IPS-18a (cell line): Measurements from ENCODE around the gene JMJD7.

Experiments
- H3K27ac ChIP-seq: one replicate; pipeline ENCODE4 v1.5.1; 2013; ENCODE audit warnings: low read length
- H3K27me3 ChIP-seq: one replicate; pipeline ENCODE4 v1.6.1; 2013; ENCODE audit warnings: mild to moderate bottlenecking, low read length; ENCODE audit not compliant: control insufficient read depth, insufficient read depth
- H3K36me3 ChIP-seq: one replicate; pipeline ENCODE4 v1.6.1; 2013; ENCODE audit warnings: low read depth, low read length; ENCODE audit not compliant: control insufficient read depth
- H3K4me1 ChIP-seq: one replicate; pipeline ENCODE4 v1.6.1; 2013; ENCODE audit warnings: low read depth, low read length; ENCODE audit not compliant: control insufficient read depth
- H3K4me3 ChIP-seq: one replicate; pipeline ENCODE4 v1.5.1; 2013; ENCODE audit warnings: low read length
- H3K9ac ChIP-seq: one replicate; pipeline ENCODE4 v1.6.1; 2013; ENCODE audit warnings: mild to moderate bottlenecking, low read length, moderate library complexity
- H3K9me3 ChIP-seq: one replicate; pipeline ENCODE4 v1.6.1; 2013; ENCODE audit warnings: low read depth, low read length; ENCODE audit not compliant: control insufficient read depth

JMJD7 gene

GRCh38 chr15:41827880-41828806 is at the start of gene JMJD7:
Gene JMJD7, plus strand, starts transcription at chr15:41828092. Its CDS starts 33 bp downstream, at chr15:41828125.
- peak within 1 kb of the TSS; percentile 94 for H3K4me3 ChIP-seq
- peak within 1 kb of the TSS; percentile 65 for H3K9ac ChIP-seq
- H3K4me1 ChIP-seq = peaks cover 4% of the 10 kb centered on the region
- H3K27ac ChIP-seq = no peak within 1 kb of the TSS
- H3K9me3 ChIP-seq = no peaks in the 10 kb centered on the region
- H3K36me3 ChIP-seq = no peaks in the 10 kb centered on the region
- peaks cover 6% of the 10 kb centered on the region for H3K27me3 ChIP-seq

DNA sequence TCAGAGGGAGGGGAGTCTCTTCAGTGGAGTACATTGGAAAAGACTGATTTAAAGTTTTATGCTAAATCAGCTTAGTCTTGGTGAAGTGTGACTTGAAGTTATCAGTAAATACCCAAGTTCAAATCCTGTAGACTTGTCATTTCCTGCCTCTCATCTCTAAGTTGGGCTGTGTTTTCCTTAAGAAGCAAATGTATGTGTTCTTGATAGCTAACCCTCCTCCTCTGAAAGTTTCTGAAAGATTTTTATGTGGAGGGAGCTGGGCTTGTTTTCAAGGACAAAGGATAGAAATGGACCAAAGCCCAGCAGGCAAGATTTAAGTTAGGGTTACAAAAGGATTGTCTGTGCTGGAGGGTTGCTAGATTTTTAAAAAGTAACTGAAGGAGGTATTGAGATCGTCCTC is 49.4 kb upstream of the JMJD7 start:
- no peak overlapping the region for H3K4me3 ChIP-seq
- H3K36me3 ChIP-seq = no peaks in the 10 kb centered on the region
- peaks cover 38% of the 10 kb centered on the region for H3K4me1 ChIP-seq
- H3K9me3 ChIP-seq = no peaks in the 10 kb centered on the region
- H3K9ac ChIP-seq = no peak overlapping the region
- H3K27me3 ChIP-seq = no peaks in the 10 kb centered on the region
- no peak overlapping the region for H3K27ac ChIP-seq

- no peak overlapping the region for H3K27ac ChIP-seq
- no peaks in the 10 kb centered on the region for H3K9me3 ChIP-seq
- no peak overlapping the region for H3K9ac ChIP-seq
- H3K27me3 ChIP-seq = no peaks in the 10 kb centered on the region
- H3K4me1 ChIP-seq = peaks cover 35% of the 10 kb centered on the region
- no peak overlapping the region for H3K4me3 ChIP-seq
- H3K36me3 ChIP-seq = no peaks in the 10 kb centered on the region
Observed at GRCh38 chr15:41779662-41780157, 48.2 kb upstream of the JMJD7 start.

- no peaks in the 10 kb centered on the region for H3K27me3 ChIP-seq
- H3K4me3 ChIP-seq = no peak overlapping the region
- H3K4me1 ChIP-seq = peaks cover 31% of the 10 kb centered on the region
- H3K36me3 ChIP-seq = no peaks in the 10 kb centered on the region
- no peaks in the 10 kb centered on the region for H3K9me3 ChIP-seq
- H3K27ac ChIP-seq = no peak overlapping the region
- no peak overlapping the region for H3K9ac ChIP-seq
Observed at GRCh38 chr15:41780266-41780665, 47.6 kb upstream of the JMJD7 start.

DNA sequence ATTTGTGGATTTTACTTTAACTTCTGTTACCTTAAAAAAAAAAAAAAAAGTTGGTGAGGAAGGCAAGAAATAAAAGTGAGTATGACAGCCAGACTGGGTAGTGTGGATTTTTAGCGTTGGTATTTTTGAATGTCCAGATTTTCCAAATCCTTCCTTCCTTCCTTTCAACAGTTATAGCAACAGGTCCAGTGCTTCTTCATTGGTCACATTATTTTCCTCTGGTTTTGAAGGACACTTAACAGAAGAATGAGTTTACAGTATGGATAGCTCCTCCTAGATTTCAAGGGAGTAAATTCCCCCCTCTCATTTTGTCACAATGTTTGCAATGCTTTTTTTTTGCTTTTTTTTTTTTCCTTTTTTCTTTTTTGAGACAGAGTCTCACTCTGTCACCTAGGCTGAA is 47.2 kb upstream of the JMJD7 start:
- no peak overlapping the region for H3K27ac ChIP-seq

GRCh38 chr15:41782371-41783282 is 45.3 kb upstream of the JMJD7 start:
- Histone ChIP-seq H3K27me3 (no peaks in the 10 kb centered on the region), H3K9ac (no peak overlapping the region), H3K27ac (no peak overlapping the region), H3K9me3 (no peaks in the 10 kb centered on the region), H3K4me1 (peaks cover 18% of the 10 kb centered on the region), H3K4me3 (no peak overlapping the region), H3K36me3 (no peaks in the 10 kb centered on the region)

More for the DNA sequence above, 47.2 kb upstream of the JMJD7 start:
- H3K4me1 ChIP-seq = peaks cover 27% of the 10 kb centered on the region
- no peak overlapping the region for H3K4me3 ChIP-seq
- H3K36me3 ChIP-seq = no peaks in the 10 kb centered on the region
- H3K9ac ChIP-seq = no peak overlapping the region
- H3K9me3 ChIP-seq = no peaks in the 10 kb centered on the region
- no peaks in the 10 kb centered on the region for H3K27me3 ChIP-seq

DNA sequence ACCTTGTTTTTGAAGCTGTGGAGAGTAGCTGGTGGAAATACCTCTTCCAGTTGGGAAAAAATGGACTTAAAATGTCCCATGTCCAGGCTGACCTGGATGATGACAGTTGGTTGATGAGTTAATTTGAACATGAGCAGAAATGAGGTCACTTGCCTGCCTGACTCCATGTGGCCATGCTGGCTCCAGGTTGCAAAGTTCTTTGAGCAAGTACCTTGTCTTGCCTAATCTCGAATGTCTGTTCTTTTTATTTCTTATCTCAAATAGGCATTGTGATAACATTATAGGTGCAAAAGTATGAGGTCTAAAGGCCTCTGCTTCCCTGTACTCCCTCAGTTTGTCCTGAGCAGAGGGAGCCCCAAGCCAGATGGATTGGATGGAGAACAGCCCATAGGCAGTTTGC is 44.6 kb upstream of the JMJD7 start:
- H3K4me1 ChIP-seq = peaks cover 18% of the 10 kb centered on the region
- no peaks in the 10 kb centered on the region for H3K9me3 ChIP-seq
- H3K27ac ChIP-seq = no peak overlapping the region
- H3K9ac ChIP-seq = no peak overlapping the region
- no peaks in the 10 kb centered on the region for H3K36me3 ChIP-seq
- H3K27me3 ChIP-seq = no peaks in the 10 kb centered on the region
- H3K4me3 ChIP-seq = no peak overlapping the region

DNA sequence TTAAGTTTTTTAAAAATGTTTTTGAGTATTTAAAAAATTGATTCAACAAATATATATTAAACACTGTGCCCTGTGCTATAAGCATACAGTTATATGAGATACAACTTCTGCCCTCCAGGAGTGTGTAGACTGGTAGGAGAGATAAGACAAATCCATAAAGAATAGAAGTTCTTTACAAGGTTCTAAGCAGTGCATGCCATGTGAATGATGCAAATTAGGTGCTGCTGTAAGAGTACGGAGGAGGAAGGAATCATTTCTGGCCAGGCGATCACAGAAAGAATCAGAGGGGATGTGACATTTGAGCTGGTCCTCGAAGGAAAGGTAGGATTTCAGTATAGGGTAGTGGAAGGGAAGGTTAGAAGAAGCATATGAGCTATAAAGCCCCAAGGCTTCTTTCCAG is 39.6 kb upstream of the JMJD7 start:
- H3K4me1 ChIP-seq = peaks cover 27% of the 10 kb centered on the region

DNA sequence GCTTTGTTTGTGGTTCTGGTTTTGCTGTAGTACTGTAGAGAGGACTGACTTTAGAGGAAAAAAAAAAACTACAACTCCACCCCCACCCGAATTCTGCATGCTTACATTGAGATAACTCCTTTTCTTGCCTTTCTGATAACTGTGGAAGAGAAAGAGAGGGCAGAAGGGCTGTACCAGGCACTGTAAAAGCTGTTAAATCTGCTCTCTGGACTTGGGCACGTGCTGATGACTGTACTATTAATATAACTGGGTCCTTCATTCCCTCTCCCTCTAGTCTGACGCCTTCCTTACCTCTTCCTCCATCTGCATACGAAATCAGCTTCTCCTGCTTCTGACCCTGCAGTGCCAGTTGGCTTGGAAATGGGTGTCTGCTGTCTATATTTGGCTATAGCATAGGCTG is 38.7 kb upstream of the JMJD7 start:
- Histone ChIP-seq H3K4me1 (peaks cover 27% of the 10 kb centered on the region), H3K36me3 (no peaks in the 10 kb centered on the region), H3K27ac (no peak overlapping the region), H3K27me3 (no peaks in the 10 kb centered on the region), H3K9ac (no peak overlapping the region), H3K9me3 (no peaks in the 10 kb centered on the region), H3K4me3 (no peak overlapping the region)

More for the DNA sequence above, 39.6 kb upstream of the JMJD7 start:
- Histone ChIP-seq H3K27me3 (no peaks in the 10 kb centered on the region), H3K27ac (no peak overlapping the region), H3K9ac (no peak overlapping the region), H3K36me3 (no peaks in the 10 kb centered on the region), H3K4me3 (no peak overlapping the region), H3K9me3 (no peaks in the 10 kb centered on the region)

DNA sequence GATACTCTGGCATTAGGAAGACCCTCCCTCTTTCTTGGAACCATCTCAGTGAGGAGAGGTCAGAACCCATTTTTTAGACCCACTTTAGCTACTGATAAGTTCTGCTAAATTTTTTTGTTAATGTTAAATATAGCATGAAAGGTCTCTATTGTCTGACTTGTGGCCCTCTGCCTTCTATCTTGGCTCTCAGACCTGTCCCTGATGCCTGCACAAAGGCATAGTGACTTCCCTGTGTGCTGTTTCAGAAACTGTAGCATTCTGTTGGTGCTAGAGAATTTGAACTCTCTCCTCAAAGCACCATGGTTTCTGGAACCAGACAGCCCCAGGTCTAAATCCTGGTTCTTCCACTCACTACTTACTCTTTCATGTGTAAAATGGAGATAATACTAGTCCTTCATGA is 38.2 kb upstream of the JMJD7 start:
- Histone ChIP-seq H3K9ac (no peak overlapping the region), H3K27me3 (no peaks in the 10 kb centered on the region), H3K4me3 (no peak overlapping the region), H3K9me3 (no peaks in the 10 kb centered on the region), H3K27ac (no peak overlapping the region), H3K4me1 (peaks cover 27% of the 10 kb centered on the region), H3K36me3 (no peaks in the 10 kb centered on the region)

DNA sequence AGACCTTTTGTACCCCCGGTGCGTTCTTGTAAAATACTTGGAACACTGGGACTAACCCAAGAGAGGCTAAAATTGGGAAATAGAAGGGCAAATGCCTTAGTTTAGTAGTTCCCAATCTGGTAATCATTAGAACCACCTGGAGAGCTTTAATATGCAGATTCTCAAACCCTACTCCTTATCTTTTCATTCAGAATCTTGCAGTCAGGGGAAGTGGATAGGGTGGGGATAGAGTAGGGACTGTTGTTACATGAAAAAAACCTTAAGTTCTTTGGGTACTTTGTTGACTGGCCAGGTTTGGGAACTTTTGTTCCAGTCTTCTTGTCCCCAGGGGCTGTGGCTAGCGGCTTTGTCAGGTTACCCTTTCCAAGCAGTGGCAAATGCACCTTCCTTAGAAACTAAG is 37.7 kb upstream of the JMJD7 start:
- Histone ChIP-seq H3K4me3 (no peak overlapping the region), H3K9ac (no peak overlapping the region), H3K4me1 (peaks cover 27% of the 10 kb centered on the region), H3K9me3 (no peaks in the 10 kb centered on the region), H3K27me3 (no peaks in the 10 kb centered on the region), H3K27ac (no peak overlapping the region), H3K36me3 (no peaks in the 10 kb centered on the region)
